ENCODE data around the gene EXOC1L.

Gene EXOC1L

GRCh38 chr4:55884851-55885219, 65.2 kb downstream of the EXOC1L start:
- DNase-seq: no peak

All from NCI-H2081 (cell line).